K562 (cell line): Measurements from ENCODE around the gene SLC35F5. TPM values are rescaled to one million over a fixed set of nuclear protein-coding genes. Genes with fewer than 3 reads are reported as not detected.

Experiments used
- CEBPG ChIP-seq, 3 experiments: fragments of 200-800 bp in 1 of 3; sonication (Bioruptor generic) in 1 of 3; sonication (generic) in 1 of 3; formaldehyde crosslinking in 1 of 3; IDR thresholded peaks in 2 of 3; conservative IDR thresholded peaks in 1 of 3; 2 replicates each; pipeline versions ENCODE4 v1.6.1 to v1.8.0; 2016 to 2022; ENCODE audit warnings: missing compliant biosample characterization in 2 of 3, missing genetic modification characterization in 2 of 3, mild to moderate bottlenecking in 1 of 3, missing genetic modification reagents in 1 of 3
- FOXK2 ChIP-seq, 2 experiments: fragments of 450-650 bp; IDR thresholded peaks in 1 of 2; conservative IDR thresholded peaks in 1 of 2; 2 replicates each; pipeline ENCODE4 v1.6.1; 2016; ENCODE audit warnings: low read depth in 2 of 2, mild to moderate bottlenecking in 1 of 2
- KLF6 ChIP-seq: fragments of 250-450 bp; sonication (Bioruptor Pico); IDR thresholded peaks from 2 replicates; pipeline ENCODE4 v1.4.0; 2020; ENCODE audit warnings: mild to moderate bottlenecking, moderate library complexity, borderline replicate concordance
- MAFG ChIP-seq: fragments of 450-650 bp; conservative IDR thresholded peaks from 2 replicates; pipeline ENCODE4 v1.6.1; 2016; ENCODE audit warnings: missing genetic modification characterization, missing compliant biosample characterization
- MIER1 ChIP-seq: fragments of 450-650 bp; IDR thresholded peaks from 2 replicates; pipeline ENCODE4 v1.6.1; 2016; ENCODE audit warnings: antibody characterized with exemption, mild to moderate bottlenecking, low read depth
- POU5F1 ChIP-seq: fragments of 150-350 bp; IDR thresholded peaks from 2 replicates; pipeline ENCODE4 v1.6.1; 2014; ENCODE audit warnings: borderline replicate concordance, low read length, low read depth, mild to moderate bottlenecking; ENCODE audit not compliant: partially characterized antibody
- RHOXF2B ChIP-seq: fragments of 250-450 bp; sonication (Bioruptor Pico); conservative IDR thresholded peaks from 2 replicates; pipeline ENCODE4 v1.5.1; 2021
- TRIM24 ChIP-seq, 2 experiments: fragments of 450-650 bp; IDR thresholded peaks; 2 replicates each; pipeline ENCODE4 v1.6.1; 2016
- ZNF232 ChIP-seq: sonication (generic); formaldehyde crosslinking; IDR thresholded peaks from 2 replicates; pipeline ENCODE4 v1.8.0; 2022; ENCODE audit warnings: mild to moderate bottlenecking, missing genetic modification reagents
- ZNF354B ChIP-seq: fragments of 250-450 bp; sonication (Bioruptor Pico); IDR thresholded peaks from 2 replicates; pipeline ENCODE4 v1.4.0; 2020
- ZNF444 ChIP-seq: fragments of 250-450 bp; sonication (Bioruptor Pico); IDR thresholded peaks from 2 replicates; pipeline ENCODE4 v1.4.0; 2020; ENCODE audit warnings: mild to moderate bottlenecking, moderate library complexity
- ZNF668 ChIP-seq: fragments of 250-450 bp; sonication (Bioruptor Pico); IDR thresholded peaks from 2 replicates; pipeline ENCODE4 v1.8.0; 2022; ENCODE audit warnings: mild to moderate bottlenecking, inconsistent platforms
- ZNF707 ChIP-seq: fragments of 250-450 bp; sonication (Bioruptor Pico); conservative IDR thresholded peaks from 2 replicates; pipeline ENCODE4 v1.8.0; 2022; ENCODE audit warnings: inconsistent platforms, mild to moderate bottlenecking, moderate library complexity
- polyA plus RNA-seq, 8 experiments: library from polyadenylated mRNA; depleted of rRNA in 4 of 8; stranded (reverse) in 5 of 8; unstranded in 3 of 8; fragments of >200 nt; fragmentation: Nextera tagmentation in 2 of 8; fragmentation: Illumina TruSeq in 1 of 8; extraction: Ambion mirVana in 2 of 8; extraction: Trizol in 1 of 8; gene quantifications; 2 replicates each; pipeline versions ENCODE4 v1.2.1 to v1.2.3, GENCODE V29; 2011 to 2014; ENCODE audit warnings: inconsistent platforms in 1 of 8, missing spikeins in 1 of 8
- total RNA-seq, 7 experiments: library from RNA; depleted of rRNA in 6 of 7; stranded (reverse); fragments of >200 nt in 6 of 7; fragmentation: Illumina TruSeq in 2 of 7; extraction: Trizol in 2 of 7; gene quantifications; 2 replicates each; pipeline versions ENCODE4 v1.2.1 to v1.2.3, GENCODE V29; 2011 to 2021; ENCODE audit warnings: low replicate concordance in 1 of 7
- TF ChIP-seq, protein P1 (sequence below): sonication (generic); formaldehyde crosslinking; IDR thresholded peaks from 2 replicates; pipeline ENCODE4 v1.8.0; 2023; ENCODE audit warnings: mild to moderate bottlenecking, missing genetic modification reagents
- TF ChIP-seq, protein P2 (sequence below): fragments of 200-800 bp; sonication (Bioruptor generic); IDR thresholded peaks from 2 replicates; pipeline ENCODE4 v1.6.1; 2017; ENCODE audit warnings: missing genetic modification characterization, missing compliant biosample characterization
- TF ChIP-seq, protein P3 (sequence below): fragments of 250-450 bp; sonication (Bioruptor Pico); IDR thresholded peaks from 2 replicates; pipeline ENCODE4 v1.4.0; 2020

SLC35F5 gene
- total and polyA plus RNA-seq, 9 of the 15 experiments (the other 6 are each of a cell fraction or from before 2014, with no cell fraction given): 4.9 to 50.7 (median 30.5) TPM

DNA sequence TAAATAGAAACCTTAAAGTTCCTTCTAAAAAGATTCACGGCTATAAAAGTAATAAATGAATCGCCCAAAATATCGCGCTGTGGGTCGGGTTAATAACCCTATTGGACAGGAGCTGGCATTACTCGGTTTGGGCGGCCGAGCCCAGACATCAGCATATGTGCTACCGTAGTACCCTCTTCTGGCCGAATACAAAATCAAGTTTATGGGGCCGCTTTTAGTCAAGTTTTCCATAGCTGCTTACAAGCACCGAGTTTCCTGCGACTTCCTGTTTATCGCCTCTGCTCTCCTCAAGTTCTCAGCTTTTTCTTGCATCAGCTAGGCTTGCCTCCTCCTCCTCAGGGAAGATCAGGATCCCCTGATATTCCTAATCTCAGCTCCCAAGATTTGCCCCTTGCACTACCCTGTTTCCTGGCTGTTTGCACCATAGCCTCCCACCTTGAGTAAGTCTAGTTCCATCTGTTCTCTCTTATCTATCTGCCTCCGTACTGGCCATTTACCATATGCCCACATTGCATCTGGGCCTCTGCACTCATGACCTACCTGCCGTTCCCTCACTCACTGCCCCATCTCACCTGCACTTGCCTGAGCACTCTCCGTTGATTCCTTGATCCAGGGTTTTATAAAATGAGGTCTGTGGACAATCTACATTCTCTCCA is 56.1 kb downstream of the SLC35F5 start (continued):
- TF ChIP-seq, protein P1, sequence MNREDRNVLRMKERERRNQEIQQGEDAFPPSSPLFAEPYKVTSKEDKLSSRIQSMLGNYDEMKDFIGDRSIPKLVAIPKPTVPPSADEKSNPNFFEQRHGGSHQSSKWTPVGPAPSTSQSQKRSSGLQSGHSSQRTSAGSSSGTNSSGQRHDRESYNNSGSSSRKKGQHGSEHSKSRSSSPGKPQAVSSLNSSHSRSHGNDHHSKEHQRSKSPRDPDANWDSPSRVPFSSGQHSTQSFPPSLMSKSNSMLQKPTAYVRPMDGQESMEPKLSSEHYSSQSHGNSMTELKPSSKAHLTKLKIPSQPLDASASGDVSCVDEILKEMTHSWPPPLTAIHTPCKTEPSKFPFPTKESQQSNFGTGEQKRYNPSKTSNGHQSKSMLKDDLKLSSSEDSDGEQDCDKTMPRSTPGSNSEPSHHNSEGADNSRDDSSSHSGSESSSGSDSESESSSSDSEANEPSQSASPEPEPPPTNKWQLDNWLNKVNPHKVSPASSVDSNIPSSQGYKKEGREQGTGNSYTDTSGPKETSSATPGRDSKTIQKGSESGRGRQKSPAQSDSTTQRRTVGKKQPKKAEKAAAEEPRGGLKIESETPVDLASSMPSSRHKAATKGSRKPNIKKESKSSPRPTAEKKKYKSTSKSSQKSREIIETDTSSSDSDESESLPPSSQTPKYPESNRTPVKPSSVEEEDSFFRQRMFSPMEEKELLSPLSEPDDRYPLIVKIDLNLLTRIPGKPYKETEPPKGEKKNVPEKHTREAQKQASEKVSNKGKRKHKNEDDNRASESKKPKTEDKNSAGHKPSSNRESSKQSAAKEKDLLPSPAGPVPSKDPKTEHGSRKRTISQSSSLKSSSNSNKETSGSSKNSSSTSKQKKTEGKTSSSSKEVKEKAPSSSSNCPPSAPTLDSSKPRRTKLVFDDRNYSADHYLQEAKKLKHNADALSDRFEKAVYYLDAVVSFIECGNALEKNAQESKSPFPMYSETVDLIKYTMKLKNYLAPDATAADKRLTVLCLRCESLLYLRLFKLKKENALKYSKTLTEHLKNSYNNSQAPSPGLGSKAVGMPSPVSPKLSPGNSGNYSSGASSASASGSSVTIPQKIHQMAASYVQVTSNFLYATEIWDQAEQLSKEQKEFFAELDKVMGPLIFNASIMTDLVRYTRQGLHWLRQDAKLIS (CRISPR knock-in tag): no peak
- no peak for TF ChIP-seq POU5F1
- TF ChIP-seq ZNF668 (CRISPR knock-in tag): no peak
- TF ChIP-seq, protein P2, sequence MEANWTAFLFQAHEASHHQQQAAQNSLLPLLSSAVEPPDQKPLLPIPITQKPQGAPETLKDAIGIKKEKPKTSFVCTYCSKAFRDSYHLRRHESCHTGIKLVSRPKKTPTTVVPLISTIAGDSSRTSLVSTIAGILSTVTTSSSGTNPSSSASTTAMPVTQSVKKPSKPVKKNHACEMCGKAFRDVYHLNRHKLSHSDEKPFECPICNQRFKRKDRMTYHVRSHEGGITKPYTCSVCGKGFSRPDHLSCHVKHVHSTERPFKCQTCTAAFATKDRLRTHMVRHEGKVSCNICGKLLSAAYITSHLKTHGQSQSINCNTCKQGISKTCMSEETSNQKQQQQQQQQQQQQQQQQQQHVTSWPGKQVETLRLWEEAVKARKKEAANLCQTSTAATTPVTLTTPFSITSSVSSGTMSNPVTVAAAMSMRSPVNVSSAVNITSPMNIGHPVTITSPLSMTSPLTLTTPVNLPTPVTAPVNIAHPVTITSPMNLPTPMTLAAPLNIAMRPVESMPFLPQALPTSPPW (CRISPR knock-in tag): 0 out of 2 replicates have a peak, but pooled peaks have one; percentile 13
- no peak for TF ChIP-seq ZNF707 (CRISPR knock-in tag)
- TF ChIP-seq MAFG: no peak
- no peak for TF ChIP-seq ZNF354B (CRISPR knock-in tag)
- TF ChIP-seq FOXK2 (conservative IDR thresholded peaks at IDR 0.05 in 1 of 2, IDR thresholded peaks at IDR 0.05 in 1 of 2; ENCODE audit: low read depth in 2 of 2): peak; percentile 48 to 73; a peak in 3 of 4 replicates
- TF ChIP-seq KLF6 (CRISPR knock-in tag): no peak
- TF ChIP-seq RHOXF2B: no peak
- TF ChIP-seq CEBPG (CRISPR knock-in tag; IDR thresholded peaks at IDR 0.05): no peak
- TF ChIP-seq CEBPG (tag; conservative IDR thresholded peaks at IDR 0.05 in 1 of 2, IDR thresholded peaks at IDR 0.05 in 1 of 2): peak; percentile 36 to 57; a peak in 3 of 4 replicates
- TF ChIP-seq ZNF232 (CRISPR knock-in tag): no peak
- no peak for TF ChIP-seq ZNF444 (CRISPR knock-in tag)
- no peak for TF ChIP-seq MIER1
- peak; percentile 37 to 40; a peak in 2 of 4 replicates for TF ChIP-seq TRIM24 (IDR thresholded peaks at IDR 0.05)
- TF ChIP-seq, protein P3, sequence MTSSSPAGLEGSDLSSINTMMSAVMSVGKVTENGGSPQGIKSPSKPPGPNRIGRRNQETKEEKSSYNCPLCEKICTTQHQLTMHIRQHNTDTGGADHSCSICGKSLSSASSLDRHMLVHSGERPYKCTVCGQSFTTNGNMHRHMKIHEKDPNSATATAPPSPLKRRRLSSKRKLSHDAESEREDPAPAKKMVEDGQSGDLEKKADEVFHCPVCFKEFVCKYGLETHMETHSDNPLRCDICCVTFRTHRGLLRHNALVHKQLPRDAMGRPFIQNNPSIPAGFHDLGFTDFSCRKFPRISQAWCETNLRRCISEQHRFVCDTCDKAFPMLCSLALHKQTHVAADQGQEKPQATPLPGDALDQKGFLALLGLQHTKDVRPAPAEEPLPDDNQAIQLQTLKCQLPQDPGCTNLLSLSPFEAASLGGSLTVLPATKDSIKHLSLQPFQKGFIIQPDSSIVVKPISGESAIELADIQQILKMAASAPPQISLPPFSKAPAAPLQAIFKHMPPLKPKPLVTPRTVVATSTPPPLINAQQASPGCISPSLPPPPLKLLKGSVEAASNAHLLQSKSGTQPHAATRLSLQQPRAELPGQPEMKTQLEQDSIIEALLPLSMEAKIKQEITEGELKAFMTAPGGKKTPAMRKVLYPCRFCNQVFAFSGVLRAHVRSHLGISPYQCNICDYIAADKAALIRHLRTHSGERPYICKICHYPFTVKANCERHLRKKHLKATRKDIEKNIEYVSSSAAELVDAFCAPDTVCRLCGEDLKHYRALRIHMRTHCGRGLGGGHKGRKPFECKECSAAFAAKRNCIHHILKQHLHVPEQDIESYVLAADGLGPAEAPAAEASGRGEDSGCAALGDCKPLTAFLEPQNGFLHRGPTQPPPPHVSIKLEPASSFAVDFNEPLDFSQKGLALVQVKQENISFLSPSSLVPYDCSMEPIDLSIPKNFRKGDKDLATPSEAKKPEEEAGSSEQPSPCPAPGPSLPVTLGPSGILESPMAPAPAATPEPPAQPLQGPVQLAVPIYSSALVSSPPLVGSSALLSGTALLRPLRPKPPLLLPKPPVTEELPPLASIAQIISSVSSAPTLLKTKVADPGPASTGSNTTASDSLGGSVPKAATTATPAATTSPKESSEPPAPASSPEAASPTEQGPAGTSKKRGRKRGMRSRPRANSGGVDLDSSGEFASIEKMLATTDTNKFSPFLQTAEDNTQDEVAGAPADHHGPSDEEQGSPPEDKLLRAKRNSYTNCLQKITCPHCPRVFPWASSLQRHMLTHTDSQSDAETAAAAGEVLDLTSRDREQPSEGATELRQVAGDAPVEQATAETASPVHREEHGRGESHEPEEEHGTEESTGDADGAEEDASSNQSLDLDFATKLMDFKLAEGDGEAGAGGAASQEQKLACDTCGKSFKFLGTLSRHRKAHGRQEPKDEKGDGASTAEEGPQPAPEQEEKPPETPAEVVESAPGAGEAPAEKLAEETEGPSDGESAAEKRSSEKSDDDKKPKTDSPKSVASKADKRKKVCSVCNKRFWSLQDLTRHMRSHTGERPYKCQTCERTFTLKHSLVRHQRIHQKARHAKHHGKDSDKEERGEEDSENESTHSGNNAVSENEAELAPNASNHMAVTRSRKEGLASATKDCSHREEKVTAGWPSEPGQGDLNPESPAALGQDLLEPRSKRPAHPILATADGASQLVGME (CRISPR knock-in tag): no peak
